ENCODE results near the gene SMIM11. TPM values are rescaled to one million over a fixed set of nuclear protein-coding genes. Genes with fewer than 3 reads are reported as not detected.

SMIM11 gene
- total RNA-seq, 2 experiments from 2014 or later, result 14.5 to 15.6 TPM

Other genes with a start within 250 kb of the SMIM11 start
- not detected for gene KCNE2, start 11.5 kb upstream of the SMIM11 start, total RNA-seq
- not detected for gene SMIM34, start 48.4 kb downstream of the SMIM11 start, total RNA-seq
- gene KCNE1, start 136.7 kb downstream of the SMIM11 start, total RNA-seq, result under 1 TPM; 0.21 to 0.31 TPM
- gene RCAN1, start 239.6 kb downstream of the SMIM11 start, total RNA-seq, result 1 to 10 TPM; 8.6 to 9.7 TPM

Measured in activated CD4-positive, alpha-beta memory T cell treated with anti-CD3 and anti-CD28 coated beads for 36 hours (primary cell).